Endothelial cell of umbilical vein (primary cell): ENCODE results near the gene PPM1D. TPM values are rescaled to one million over a fixed set of nuclear protein-coding genes. Genes with fewer than 3 reads are reported as not detected.

ENCODE experiments used
- BruUV-seq: library from RNA; stranded (reverse); fragments of 400-500 nt; replicated peaks from 2 replicates; lab custom pipeline; 2021; lab: Mats Ljungman, UMichigan
- CTCF ChIA-PET: fragments of 300-600, 350-600 bp; sonication (Branson Sonifier 250); formaldehyde crosslinking; loops from one replicate; lab custom pipeline; 2021; ENCODE audit warnings: antibody characterized with exemption, inconsistent platforms; lab: Charles Lee
- POLR2A ChIA-PET: fragments of 300-600, 350-600 bp; sonication (Branson Sonifier 250); formaldehyde crosslinking; loops from one replicate; lab custom pipeline; 2021; ENCODE audit warnings: antibody characterized with exemption, inconsistent platforms; lab: Charles Lee
- DNase-seq: peaks from one replicate; pipeline ENCODE4 v3.0.0-alpha.2; 2011; ENCODE audit warnings: low read depth, low spot score
- FAIRE-seq: peaks from 2 replicates; lab custom pipeline; 2011; peaks lifted over from hg19 to GRCh38; lab: Jason Lieb, UNC
- H2AFZ ChIP-seq: 2 replicates; pipeline ENCODE4 v1.6.0; 2012; ENCODE audit warnings: low read depth, low read length, control low read depth, inconsistent platforms
- H3K27ac ChIP-seq: 2 replicates; pipeline ENCODE4 v1.5.1; 2011; ENCODE audit warnings: low read depth, mild to moderate bottlenecking, control low read depth, low read length, moderate library complexity; ENCODE audit not compliant: insufficient read depth
- H3K27me3 ChIP-seq, 2 experiments: 2 replicates each; pipeline versions ENCODE4 v1.6.0 to v1.6.1; 2011; ENCODE audit warnings: low read length in 2 of 2, mixed read lengths in 1 of 2; ENCODE audit not compliant: control insufficient read depth in 2 of 2, insufficient read depth in 2 of 2
- H3K36me3 ChIP-seq, 2 experiments: 2 replicates in 1 of 2; 3 replicates in 1 of 2; pipeline ENCODE4 v1.5.1; 2011; ENCODE audit warnings: low read length in 2 of 2, mild to moderate bottlenecking in 1 of 2, moderate library complexity in 1 of 2; ENCODE audit not compliant: control insufficient read depth in 2 of 2, insufficient read depth in 2 of 2; ENCODE audit errors: extremely low read depth in 1 of 2
- H3K4me1 ChIP-seq: 3 replicates; pipeline ENCODE4 v1.5.1; 2011; ENCODE audit warnings: mild to moderate bottlenecking, low read length; ENCODE audit not compliant: control insufficient read depth, insufficient read depth; ENCODE audit errors: extremely low read depth
- H3K4me2 ChIP-seq: 2 replicates; pipeline ENCODE4 v1.6.1; 2011; ENCODE audit warnings: low read length, control low read depth, mixed read lengths; ENCODE audit not compliant: insufficient read depth
- H3K4me3 ChIP-seq, 3 experiments: fragments of 200-600 bp in 1 of 3; sonication (generic), shearing (Covaris generic) in 1 of 3; replicated peaks in 1 of 3; 2 replicates each; pipeline ENCODE4 v1.5.1; 2011 to 2016; ENCODE audit warnings: control low read depth in 3 of 3, low read length in 3 of 3, mild to moderate bottlenecking in 2 of 3, inconsistent platforms in 1 of 3, low read depth in 1 of 3, moderate library complexity in 1 of 3; ENCODE audit not compliant: insufficient read depth in 1 of 3
- H3K79me2 ChIP-seq: 2 replicates; pipeline ENCODE4 v1.6.0; 2012; ENCODE audit warnings: low read length, inconsistent platforms; ENCODE audit not compliant: control insufficient read depth, insufficient read depth
- H3K9ac ChIP-seq: replicated peaks from 2 replicates; pipeline ENCODE3; 2011; ENCODE audit warnings: low read length, control low read depth; ENCODE audit not compliant: insufficient read depth; ENCODE audit errors: extremely low read depth
- H3K9me1 ChIP-seq: replicated peaks from 3 replicates; pipeline ENCODE4 v1.6.0; 2011; ENCODE audit warnings: mild to moderate bottlenecking, low read length; ENCODE audit not compliant: control insufficient read depth, insufficient read depth; ENCODE audit errors: extremely low read depth
- H3K9me3 ChIP-seq: replicated peaks from 2 replicates; pipeline ENCODE4 v1.5.1; 2012; ENCODE audit warnings: low read length, inconsistent platforms; ENCODE audit not compliant: control insufficient read depth, insufficient read depth
- H4K20me1 ChIP-seq: replicated peaks from 2 replicates; pipeline ENCODE3; 2011; ENCODE audit warnings: mild to moderate bottlenecking, low read length; ENCODE audit not compliant: control insufficient read depth, insufficient read depth; ENCODE audit errors: extremely low read depth
- FOS ChIP-seq: IDR thresholded peaks from 2 replicates; pipeline ENCODE4 v1.6.1; 2011; ENCODE audit warnings: mild to moderate bottlenecking, low read length, moderate library complexity, borderline replicate concordance; ENCODE audit not compliant: insufficient read depth
- GATA2 ChIP-seq: IDR thresholded peaks from 2 replicates; pipeline ENCODE4 v1.7.0; 2011; ENCODE audit warnings: low read depth, mild to moderate bottlenecking, moderate library complexity, mixed read lengths, low read length; ENCODE audit not compliant: insufficient read length, insufficient read depth
- JUN ChIP-seq: IDR thresholded peaks from 2 replicates; pipeline ENCODE4 v1.6.1; 2011; ENCODE audit warnings: borderline replicate concordance, low read depth; ENCODE audit not compliant: insufficient read length, insufficient read depth
- MAX ChIP-seq: IDR thresholded peaks from 2 replicates; pipeline ENCODE4 v1.6.1; 2011; ENCODE audit not compliant: insufficient read depth, insufficient read length
- MYC ChIP-seq: IDR thresholded peaks from one replicate; pipeline ENCODE4 v1.6.1; 2011; ENCODE audit warnings: mild to moderate bottlenecking, low read depth, low read length
- POLR2AphosphoS5 ChIP-seq: IDR thresholded peaks from 2 replicates; pipeline ENCODE4 v1.6.1; 2012; ENCODE audit warnings: low read depth, mild to moderate bottlenecking, control low read depth, low read length, moderate library complexity; ENCODE audit not compliant: insufficient read depth
- dilution Hi-C: fragments of 300-500 bp; cut with MboI; formaldehyde crosslinking; loops from one replicate; pipeline ENCODE4 v1.15.0; 2019; ENCODE audit warnings: low sequenced_read_pairs; ENCODE audit not compliant: extremely low pct_ligation_motif_present
- intact Hi-C: fragments of 100-400 bp; cut with micrococcal nuclease; formaldehyde crosslinking; loops from one replicate; pipeline ENCODE4 v1.10.0; 2022
- polyA plus RNA-seq, 4 experiments: library from polyadenylated mRNA; depleted of rRNA in 3 of 4; stranded (reverse) in 3 of 4; unstranded in 1 of 4; fragments of >200 nt; gene quantifications; 2 replicates each; pipeline versions ENCODE4 v1.2.1 to v1.2.3, GENCODE V29; 2011 to 2012; ENCODE audit warnings: missing spikeins in 1 of 4
- total RNA-seq: library from RNA; stranded (reverse); gene quantifications from 2 replicates; pipeline ENCODE4 v1.2.3, GENCODE V29; 2021

Gene PPM1D
- total and polyA plus RNA-seq, 2 donors (not counting 3 experiments of a cell fraction or from before 2014, with no cell fraction given), result 7.9 to 19.0 TPM

DNA sequence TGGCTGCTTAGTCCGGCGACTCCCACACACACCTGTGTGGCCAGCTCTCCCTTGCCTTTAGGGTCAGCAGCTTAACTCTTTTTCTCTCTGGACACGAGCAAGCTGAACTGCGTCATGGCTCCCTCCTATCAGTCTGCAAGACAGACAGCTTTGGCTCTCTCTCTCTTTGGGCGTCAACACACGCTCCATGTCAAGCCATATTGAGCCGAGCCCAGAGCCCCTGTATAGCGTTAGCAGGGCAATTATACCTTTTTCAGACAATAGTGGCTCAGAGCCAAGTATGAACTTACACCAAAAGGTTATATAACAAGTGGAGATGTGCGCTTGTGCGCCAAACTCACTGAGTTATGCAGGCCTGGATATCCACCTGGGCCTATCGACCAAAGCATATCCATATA is 39.1 kb upstream of the PPM1D start:
- Histone ChIP-seq H3K9me1 (no peaks in the 10 kb centered on the region), H2AFZ (no peak overlapping the region), H3K27ac (no peak overlapping the region), H3K9ac (no peak overlapping the region), H3K4me3 (no peak overlapping the region), H3K4me2 (no peak overlapping the region), H3K36me3 (no peaks in the 10 kb centered on the region), H3K79me2 (no peaks in the 10 kb centered on the region), H3K9me3 (no peaks in the 10 kb centered on the region), H3K4me1 (no peaks in the 10 kb centered on the region), H3K27me3 (no peaks in the 10 kb centered on the region), H4K20me1 (no peaks in the 10 kb centered on the region)
- no peak for FAIRE-seq
- intact Hi-C loops, result no loop called here
- dilution Hi-C loops, result no loop called here
- TF ChIP-seq JUN (no peak), POLR2AphosphoS5 (no peak)
- no TSS peak for BruUV-seq
- CTCF ChIA-PET, result interaction anchor here (3.9 kb wide), 1 partner anchor 9 kb away, joined by 22 read pairs; no protein-coding TSS in a partner anchor
- DNase-seq, result no peak
- POLR2A ChIA-PET, result no interaction called here

DNA sequence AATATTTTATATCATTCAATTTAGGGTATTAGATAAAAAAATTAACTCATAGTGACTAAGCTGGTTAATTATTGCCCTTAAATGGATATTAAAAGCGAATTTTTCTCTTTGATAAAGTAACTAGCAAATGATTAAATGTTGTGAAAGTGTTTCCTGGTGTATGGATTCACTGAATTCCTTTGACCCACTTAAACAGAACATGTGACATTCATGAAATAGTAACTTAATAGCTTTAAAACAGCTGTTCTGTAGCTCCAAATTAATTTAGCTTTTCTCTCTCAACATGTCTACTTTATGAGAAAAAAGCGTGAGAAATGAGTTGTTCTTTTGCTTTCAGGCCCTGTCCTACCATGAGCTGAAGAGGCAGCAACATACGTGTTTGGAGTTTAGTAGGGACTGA is 37.6 kb upstream of the PPM1D start:
- no peak overlapping the region for H3K27ac ChIP-seq
- dilution Hi-C loops (no loop called here), intact Hi-C loops (no loop called here)
- H3K27me3 ChIP-seq, result no peaks in the 10 kb centered on the region
- H3K36me3 ChIP-seq, result no peaks in the 10 kb centered on the region
- H2AFZ ChIP-seq, result no peak overlapping the region
- no peaks in the 10 kb centered on the region for H4K20me1 ChIP-seq
- H3K79me2 ChIP-seq, result no peaks in the 10 kb centered on the region
- DNase-seq (no peak), FAIRE-seq (no peak)
- BruUV-seq, result no TSS peak
- H3K9me3 ChIP-seq, result no peaks in the 10 kb centered on the region
- no peak overlapping the region for H3K4me3 ChIP-seq
- H3K9ac ChIP-seq, result no peak overlapping the region
- no peak overlapping the region for H3K4me2 ChIP-seq
- no peaks in the 10 kb centered on the region for H3K9me1 ChIP-seq
- no peak for TF ChIP-seq GATA2
- TF ChIP-seq POLR2AphosphoS5, result no peak
- TF ChIP-seq MAX, result no peak
- no peak for TF ChIP-seq JUN
- TF ChIP-seq FOS, result no peak
- TF ChIP-seq MYC, result no peak
- POLR2A ChIA-PET, result interaction anchor here (0.6 kb wide), 1 partner anchor 93 kb away, joined by 5 read pairs; no protein-coding TSS in a partner anchor
- H3K4me1 ChIP-seq, result no peaks in the 10 kb centered on the region
- CTCF ChIA-PET, result interaction anchor here (1.7 kb wide), 1 partner anchor 76 kb away, joined by 5 read pairs; no protein-coding TSS in a partner anchor
